Anterior cingulate cortex (tissue), 58 donors: Measurements from ENCODE around the gene SLC45A1.

Experiments used
- DNase-seq, 58 donors: peaks; one replicate each; lab custom pipeline; 2025; lab: John Stamatoyannopoulos, UW

The SLC45A1 gene

GRCh38 chr1:8307628-8308027 lies 10.3 kb upstream of the SLC45A1 start:
- DNase-seq, result peak in 1 of 58 donors; percentile 2

GRCh38 chr1:8311068-8311718 lies 6.7 kb upstream of the SLC45A1 start:
- no peak for DNase-seq

DNA sequence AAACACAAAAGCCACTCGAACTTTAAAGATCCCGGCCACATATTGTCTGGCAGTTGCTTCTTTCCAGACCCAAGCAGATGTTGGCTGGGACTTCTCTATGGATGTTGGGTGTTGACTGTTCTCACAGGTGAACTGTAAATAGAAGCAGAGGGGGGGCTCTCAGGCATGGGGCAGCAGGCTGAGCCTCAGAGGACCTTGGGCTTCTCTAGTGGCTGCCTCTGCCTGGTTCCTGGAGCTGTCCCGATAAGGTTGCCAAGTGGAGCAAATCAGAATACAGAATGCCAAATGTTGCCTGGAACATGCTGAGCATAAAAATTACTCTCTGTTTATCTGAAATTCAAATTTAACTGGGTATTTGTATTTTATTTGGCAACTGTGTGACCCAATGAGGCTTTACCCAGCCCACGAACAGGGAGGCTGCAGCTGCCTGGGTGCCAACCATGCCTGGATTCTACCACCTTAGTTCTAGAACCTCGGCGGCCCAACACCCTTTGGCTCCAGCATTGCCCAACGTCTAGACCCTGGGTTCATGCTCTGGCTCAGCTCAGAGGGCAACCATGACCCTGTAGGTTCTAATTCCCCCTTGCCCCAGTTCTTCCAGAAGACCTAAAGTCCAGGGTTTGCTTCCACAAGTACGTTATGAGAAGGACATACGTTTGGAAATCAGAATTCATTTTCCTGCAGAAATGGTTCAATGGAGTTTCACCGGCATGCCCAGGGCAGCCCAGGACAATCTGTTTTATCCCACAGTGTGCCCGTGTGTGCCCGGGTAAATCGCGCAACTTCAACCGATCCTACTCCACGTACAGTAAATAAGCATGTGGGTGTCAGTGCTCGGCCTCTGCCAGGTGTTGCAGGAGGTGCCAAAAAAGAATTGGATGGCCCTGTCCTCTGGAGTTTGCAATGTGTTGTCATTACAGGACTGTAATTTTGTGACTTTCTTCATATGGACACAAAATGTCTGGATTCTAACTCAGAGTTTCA lies 5.4 kb upstream of the SLC45A1 start:
- no peak for DNase-seq

- DNase-seq, result no peak
These were observed 4.7 kb upstream of the SLC45A1 start for GRCh38 chr1:8313231-8313630.

DNA sequence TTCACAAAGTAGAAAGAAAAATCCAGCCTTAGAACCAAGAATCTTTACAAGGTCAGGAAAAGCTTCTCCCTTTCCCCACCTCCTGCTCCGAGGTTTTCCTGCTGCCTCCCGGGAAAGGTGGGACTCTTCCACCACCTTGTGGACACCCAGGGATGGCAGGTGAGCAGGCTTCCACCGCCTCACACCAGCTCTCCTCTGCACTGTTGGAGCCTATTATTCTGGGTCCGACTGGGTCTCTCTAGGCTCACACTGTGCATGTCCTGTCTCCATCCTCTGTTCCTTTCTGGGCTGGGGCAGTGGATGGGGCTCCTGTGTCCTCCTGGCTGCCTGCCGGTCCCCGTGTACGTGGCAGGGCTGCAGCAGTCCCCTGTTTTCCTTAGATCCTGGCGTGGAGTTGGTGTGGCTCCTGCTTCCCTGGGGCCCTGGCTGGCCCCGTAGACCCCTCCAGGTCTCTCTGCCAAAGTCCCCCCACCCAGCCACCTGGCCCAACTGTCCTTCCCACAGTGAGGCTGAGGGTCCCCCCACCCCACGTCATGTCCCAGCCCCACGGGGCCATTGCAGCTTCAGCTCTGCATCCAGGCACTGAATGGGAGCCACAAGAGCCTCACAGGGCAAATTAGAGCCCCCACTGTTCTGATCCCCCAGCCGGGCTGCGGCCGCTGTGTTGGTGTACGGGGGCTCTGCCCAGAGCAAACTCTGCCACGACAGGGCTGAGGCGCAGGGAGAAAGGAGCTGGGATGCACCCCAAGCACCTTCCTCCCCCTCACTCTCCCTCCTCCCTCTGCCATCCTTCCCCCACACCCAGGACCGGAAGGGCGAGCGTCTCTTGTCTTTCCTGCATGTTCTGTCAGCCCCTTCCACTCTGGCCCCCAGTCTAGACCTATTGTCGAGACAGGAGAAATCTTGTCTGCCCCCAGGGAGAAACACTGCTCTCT lies 3.3 kb upstream of the SLC45A1 start:
- peak in 54 of 58 donors; percentile 10 to 86 (median 46) for DNase-seq

GRCh38 chr1:8315573-8316475 lies 2.1 kb upstream of the SLC45A1 start:
- DNase-seq, result no peak

GRCh38 chr1:8318436-8318835 lies 522 bp downstream of the SLC45A1 start:
- no peak for DNase-seq

DNA sequence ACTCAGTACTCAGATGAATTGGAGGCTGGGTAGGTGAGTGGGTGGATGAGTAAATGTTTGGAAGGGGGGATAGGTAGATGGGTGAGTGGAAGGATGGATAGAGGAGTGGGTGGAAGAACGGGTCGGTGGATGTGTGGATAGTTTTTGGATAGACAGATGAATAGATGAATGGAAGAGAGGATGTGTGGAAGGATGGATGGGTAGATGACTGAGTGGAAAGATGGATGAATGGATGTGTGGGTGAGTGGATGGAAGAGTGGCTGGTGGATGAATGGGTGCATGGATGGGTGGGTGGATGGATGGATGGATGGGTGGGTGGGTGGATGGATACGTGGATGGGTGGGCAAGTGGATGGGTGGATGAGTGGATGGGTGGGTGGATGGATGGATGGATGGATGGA lies 3.7 kb downstream of the SLC45A1 start:
- DNase-seq, result no peak

DNA sequence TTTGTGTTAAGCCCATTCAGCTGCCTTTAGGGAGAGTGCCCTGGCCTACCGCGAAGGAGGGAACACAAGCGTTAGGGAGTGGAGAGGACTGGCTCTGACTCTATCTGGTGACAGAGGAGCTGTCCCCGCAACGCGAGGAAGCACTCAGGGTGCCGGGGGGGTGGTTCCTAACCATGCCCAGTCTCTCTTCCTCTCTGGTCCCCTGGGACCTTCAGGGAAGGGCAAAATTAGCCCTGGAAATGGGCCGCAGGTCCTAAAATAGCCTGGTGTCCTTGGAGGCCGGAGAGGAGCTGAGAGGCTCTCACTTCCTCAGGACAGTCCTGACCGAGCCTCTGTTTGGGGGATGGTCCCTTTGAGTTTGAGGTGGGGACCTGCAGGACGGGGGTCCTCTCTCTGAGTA lies 5.8 kb downstream of the SLC45A1 start:
- DNase-seq, result no peak

- no peak for DNase-seq
These were observed 6.4 kb downstream of the SLC45A1 start for GRCh38 chr1:8324176-8324810.

DNA sequence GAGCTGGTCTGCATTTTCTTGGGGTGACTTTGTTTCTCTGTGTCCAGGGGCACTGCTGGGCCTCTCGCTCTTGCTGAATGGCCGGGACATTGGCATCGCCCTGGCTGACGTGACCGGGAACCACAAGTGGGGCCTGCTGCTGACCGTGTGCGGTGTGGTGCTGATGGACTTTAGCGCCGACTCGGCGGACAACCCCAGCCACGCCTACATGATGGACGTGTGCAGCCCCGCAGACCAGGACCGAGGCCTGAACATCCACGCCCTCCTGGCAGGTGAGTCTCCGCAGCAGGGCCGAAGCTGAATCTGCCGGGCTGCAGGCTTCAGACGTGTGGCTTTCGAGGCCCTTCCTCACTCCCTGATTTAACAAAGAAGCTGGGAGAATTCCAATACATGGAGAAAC lies 7.9 kb downstream of the SLC45A1 start:
- DNase-seq, result no peak

- no peak for DNase-seq
These were observed 8.4 kb downstream of the SLC45A1 start for GRCh38 chr1:8326265-8326664.

GRCh38 chr1:8328271-8328670 lies 10.4 kb downstream of the SLC45A1 start:
- no peak for DNase-seq

GRCh38 chr1:8329439-8329838 lies 11.5 kb downstream of the SLC45A1 start:
- DNase-seq, result no peak

DNA sequence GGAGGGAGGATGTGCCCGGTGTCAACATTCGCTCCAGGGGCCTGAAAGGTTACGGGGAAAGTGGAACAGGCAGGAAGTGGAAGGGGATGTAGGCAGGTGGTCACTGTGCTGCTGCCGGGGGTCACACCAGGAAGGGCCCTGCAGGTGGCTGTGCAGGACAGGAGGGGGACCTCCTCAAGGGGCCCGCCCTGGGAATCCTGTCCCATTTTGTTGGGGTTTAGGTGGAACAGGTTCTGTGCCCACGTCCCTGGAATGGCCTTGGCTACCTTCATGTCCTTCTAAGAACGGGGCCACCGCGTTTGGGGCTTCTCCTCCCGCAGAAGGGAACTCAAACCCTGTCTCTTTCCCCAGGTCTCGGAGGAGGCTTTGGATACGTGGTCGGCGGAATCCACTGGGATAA lies 11.9 kb downstream of the SLC45A1 start:
- DNase-seq, result no peak

DNA sequence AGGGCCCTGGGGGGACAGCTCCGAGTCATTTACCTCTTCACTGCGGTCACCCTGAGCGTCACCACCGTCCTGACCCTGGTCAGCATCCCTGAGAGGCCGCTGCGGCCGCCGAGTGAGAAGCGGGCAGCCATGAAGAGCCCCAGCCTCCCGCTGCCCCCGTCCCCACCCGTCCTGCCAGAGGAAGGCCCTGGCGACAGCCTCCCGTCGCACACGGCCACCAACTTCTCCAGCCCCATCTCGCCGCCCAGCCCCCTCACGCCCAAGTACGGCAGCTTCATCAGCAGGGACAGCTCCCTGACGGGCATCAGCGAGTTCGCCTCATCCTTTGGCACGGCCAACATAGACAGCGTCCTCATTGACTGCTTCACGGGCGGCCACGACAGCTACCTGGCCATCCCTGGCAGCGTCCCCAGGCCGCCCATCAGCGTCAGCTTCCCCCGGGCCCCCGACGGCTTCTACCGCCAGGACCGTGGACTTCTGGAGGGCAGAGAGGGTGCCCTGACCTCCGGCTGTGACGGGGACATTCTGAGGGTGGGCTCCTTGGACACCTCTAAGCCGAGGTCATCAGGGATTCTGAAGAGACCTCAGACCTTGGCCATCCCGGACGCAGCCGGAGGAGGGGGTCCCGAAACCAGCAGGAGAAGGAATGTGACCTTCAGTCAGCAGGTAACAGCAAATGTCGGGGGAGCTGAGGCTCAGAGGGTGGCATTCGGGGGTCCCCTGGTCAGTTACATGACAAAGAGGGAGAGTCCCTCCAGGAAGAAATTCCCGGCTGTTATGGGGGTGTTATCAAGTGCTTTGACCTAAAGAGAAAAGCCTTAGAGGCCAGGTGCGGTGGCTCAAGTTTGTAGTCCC lies 12.6 kb downstream of the SLC45A1 start:
- no peak for DNase-seq

GRCh38 chr1:8332806-8333205 lies 14.9 kb downstream of the SLC45A1 start:
- no peak for DNase-seq
